ENCODE measurements around the gene LARP1. TPM values are rescaled to one million over a fixed set of nuclear protein-coding genes. Genes with fewer than 3 reads are reported as not detected.

Gene LARP1
- total and polyA plus RNA-seq, 9 of the 15 experiments (the other 6 are each of a cell fraction or from before 2014, with no cell fraction given): 22.6 to 300 (median 92.0) TPM

- TF ChIP-seq ETV6 (IDR thresholded peaks at IDR 0.05; ENCODE audit: borderline replicate concordance in 1 of 2, low read depth in 2 of 2, low read length in 1 of 2): no peak
- no peak for TF ChIP-seq ETV6 (CRISPR knock-in tag; IDR thresholded peaks at IDR 0.05; ENCODE audit: borderline replicate concordance)
- TF ChIP-seq RBFOX2 (IDR thresholded peaks at IDR 0.05; ENCODE audit: low read depth, low read length): peak; percentile 87
- TF ChIP-seq MEIS2 (IDR thresholded peaks at IDR 0.05; ENCODE audit: partially characterized antibody): no peak
- TF ChIP-seq FOXK1 (CRISPR knock-in tag; IDR thresholded peaks at IDR 0.05; ENCODE audit: borderline replicate concordance): 0 out of 2 replicates have a peak, but pooled peaks have one; percentile 16
- TF ChIP-seq ZNF165 (CRISPR knock-in tag; IDR thresholded peaks at IDR 0.05; ENCODE audit: borderline replicate concordance): no peak
- TF ChIP-seq ARID3A (IDR thresholded peaks at IDR 0.05; ENCODE audit: borderline replicate concordance, low read depth, low read length): no peak
- TF ChIP-seq, protein P1, sequence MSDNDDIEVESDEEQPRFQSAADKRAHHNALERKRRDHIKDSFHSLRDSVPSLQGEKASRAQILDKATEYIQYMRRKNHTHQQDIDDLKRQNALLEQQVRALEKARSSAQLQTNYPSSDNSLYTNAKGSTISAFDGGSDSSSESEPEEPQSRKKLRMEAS (CRISPR knock-in tag; IDR thresholded peaks at IDR 0.05): peak; percentile 56; the same call in 1 of the 2 replicates
- no peak for TF ChIP-seq ZNF444 (CRISPR knock-in tag; IDR thresholded peaks at IDR 0.05)
- TF ChIP-seq E2F1 (CRISPR knock-in tag; IDR thresholded peaks at IDR 0.05): no peak
- no peak for TF ChIP-seq TAF15 (IDR thresholded peaks at IDR 0.05; ENCODE audit: low read depth, low read length)
- no peak for TF ChIP-seq SRSF9 (IDR thresholded peaks at IDR 0.05; ENCODE audit: borderline replicate concordance, low read depth, low read length)
- TF ChIP-seq ETS2 (tag; IDR thresholded peaks at IDR 0.05; ENCODE audit: borderline replicate concordance, poor library complexity, severe bottlenecking): no peak
- TF ChIP-seq, protein P2, sequence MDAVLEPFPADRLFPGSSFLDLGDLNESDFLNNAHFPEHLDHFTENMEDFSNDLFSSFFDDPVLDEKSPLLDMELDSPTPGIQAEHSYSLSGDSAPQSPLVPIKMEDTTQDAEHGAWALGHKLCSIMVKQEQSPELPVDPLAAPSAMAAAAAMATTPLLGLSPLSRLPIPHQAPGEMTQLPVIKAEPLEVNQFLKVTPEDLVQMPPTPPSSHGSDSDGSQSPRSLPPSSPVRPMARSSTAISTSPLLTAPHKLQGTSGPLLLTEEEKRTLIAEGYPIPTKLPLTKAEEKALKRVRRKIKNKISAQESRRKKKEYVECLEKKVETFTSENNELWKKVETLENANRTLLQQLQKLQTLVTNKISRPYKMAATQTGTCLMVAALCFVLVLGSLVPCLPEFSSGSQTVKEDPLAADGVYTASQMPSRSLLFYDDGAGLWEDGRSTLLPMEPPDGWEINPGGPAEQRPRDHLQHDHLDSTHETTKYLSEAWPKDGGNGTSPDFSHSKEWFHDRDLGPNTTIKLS (IDR thresholded peaks at IDR 0.05; ENCODE audit: borderline replicate concordance, low read depth): no peak
- peak in 1 of 2 experiments; percentile 30; a peak in 1 of 4 replicates for TF ChIP-seq MNT (conservative IDR thresholded peaks at IDR 0.05)
- TF ChIP-seq, protein P3, sequence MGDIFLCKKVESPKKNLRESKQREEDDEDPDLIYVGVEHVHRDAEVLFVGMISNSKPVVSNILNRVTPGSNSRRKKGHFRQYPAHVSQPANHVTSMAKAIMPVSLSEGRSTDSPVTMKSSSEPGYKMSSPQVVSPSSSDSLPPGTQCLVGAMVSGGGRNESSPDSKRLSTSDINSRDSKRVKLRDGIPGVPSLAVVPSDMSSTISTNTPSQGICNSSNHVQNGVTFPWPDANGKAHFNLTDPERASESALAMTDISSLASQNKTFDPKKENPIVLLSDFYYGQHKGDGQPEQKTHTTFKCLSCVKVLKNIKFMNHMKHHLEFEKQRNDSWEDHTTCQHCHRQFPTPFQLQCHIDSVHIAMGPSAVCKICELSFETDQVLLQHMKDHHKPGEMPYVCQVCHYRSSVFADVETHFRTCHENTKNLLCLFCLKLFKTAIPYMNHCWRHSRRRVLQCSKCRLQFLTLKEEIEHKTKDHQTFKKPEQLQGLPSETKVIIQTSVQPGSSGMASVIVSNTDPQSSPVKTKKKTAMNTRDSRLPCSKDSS (IDR thresholded peaks at IDR 0.05; ENCODE audit: low read depth, partially characterized antibody): no peak
Measured at GRCh38 chr5:154756009-154756867, 1.1 kb downstream of the LARP1 start (continued).
